HepG2 (cell line): ENCODE measurements around the gene MXRA7. TPM values are rescaled to one million over a fixed set of nuclear protein-coding genes. Genes with fewer than 3 reads are reported as not detected.

Source experiments
- ATAC-seq: fragments of 200-7000 bp; cut with Tn5 transposase; 3 replicates; pipeline ENCODE4 v1.9.1; 2020; ENCODE audit warnings: mild to moderate bottlenecking, moderate library complexity
- BruUV-seq: library from RNA; stranded (reverse); fragments of 400-500 nt; replicated peaks from 2 replicates; lab custom pipeline; 2021; lab: Mats Ljungman, UMichigan
- CTCF ChIA-PET: fragments of 300-600 bp; formaldehyde crosslinking; extraction: SDS; loops from one replicate; lab custom pipeline; 2021; ENCODE audit warnings: low total read pairs, inconsistent platforms, low intra/inter-chr PET ratio; lab: Yijun Ruan, JAX
- POLR2A ChIA-PET: fragments of 350-600 bp; sonication (Branson Sonifier 250); formaldehyde crosslinking; loops from one replicate; lab custom pipeline; 2020; ENCODE audit warnings: antibody characterized with exemption, inconsistent platforms; lab: Yijun Ruan, JAX
- DNase-seq: peaks from one replicate; pipeline ENCODE4 v3.0.0-alpha.2; 2015; ENCODE audit warnings: low spot score
- FAIRE-seq: peaks from 3 replicates; lab custom pipeline; 2011; peaks lifted over from hg19 to GRCh38; lab: Jason Lieb, UNC
- H2AFZ ChIP-seq: one replicate; pipeline ENCODE4 v1.6.1; 2011; ENCODE audit warnings: low read length, inconsistent platforms
- H3K27ac ChIP-seq: fragments of 300-600 bp; 3 replicates; pipeline ENCODE4 v1.8.0; 2011; ENCODE audit warnings: mixed run types, mild to moderate bottlenecking, mixed read lengths, low read length, inconsistent platforms; ENCODE audit not compliant: insufficient read depth; ENCODE audit errors: extremely low read length
- H3K27me3 ChIP-seq, 2 experiments: fragments of 200-600 bp in 1 of 2; 2 replicates in 1 of 2; 3 replicates in 1 of 2; pipeline versions ENCODE4 v1.6.0 to v1.8.0; 2011; ENCODE audit warnings: low read length in 2 of 2, mild to moderate bottlenecking in 2 of 2, moderate library complexity in 2 of 2, inconsistent platforms in 1 of 2; ENCODE audit not compliant: insufficient read depth in 2 of 2, control insufficient read depth in 1 of 2
- H3K36me3 ChIP-seq, 2 experiments: fragments of 200-600 bp in 1 of 2; replicated peaks in 1 of 2; 2 replicates in 1 of 2; 3 replicates in 1 of 2; pipeline versions ENCODE4 v1.5.1 to v1.8.0; 2011; ENCODE audit warnings: low read length in 2 of 2, inconsistent platforms in 1 of 2; ENCODE audit not compliant: insufficient read depth in 2 of 2, control insufficient read depth in 1 of 2
- H3K4me1 ChIP-seq: 2 replicates; pipeline ENCODE4 v1.5.1; 2012; ENCODE audit warnings: low read length, inconsistent platforms; ENCODE audit not compliant: insufficient read depth
- H3K4me2 ChIP-seq: 2 replicates; pipeline ENCODE4 v1.6.0; 2011; ENCODE audit warnings: low read depth, low read length, inconsistent platforms
- H3K4me3 ChIP-seq, 3 experiments: fragments of 200-600 bp in 1 of 3; sonication (generic), shearing (Covaris generic) in 1 of 3; replicated peaks in 1 of 3; 2 replicates each; pipeline ENCODE4 v1.5.1; 2011 to 2016; ENCODE audit warnings: low read length in 3 of 3, inconsistent platforms in 2 of 3, low read depth in 2 of 3, mild to moderate bottlenecking in 2 of 3, control low read depth in 1 of 3, mixed read lengths in 1 of 3; ENCODE audit not compliant: insufficient read depth in 1 of 3
- H3K79me2 ChIP-seq: one replicate; pipeline ENCODE4 v1.6.1; 2011; ENCODE audit warnings: low read length, inconsistent platforms; ENCODE audit not compliant: insufficient read depth
- H3K9ac ChIP-seq: 2 replicates; pipeline ENCODE4 v1.6.0; 2011; ENCODE audit warnings: mild to moderate bottlenecking, low read depth, low read length, inconsistent platforms; ENCODE audit not compliant: insufficient read depth
- H3K9me3 ChIP-seq: 2 replicates; pipeline ENCODE4 v1.5.1; 2012; ENCODE audit warnings: mild to moderate bottlenecking, low read length
- H4K20me1 ChIP-seq: 2 replicates; pipeline ENCODE4 v1.6.0; 2011; ENCODE audit warnings: inconsistent platforms, mild to moderate bottlenecking, low read length, moderate library complexity; ENCODE audit not compliant: insufficient read depth
- KDM2A ChIP-seq: sonication (generic); formaldehyde crosslinking; IDR thresholded peaks from 2 replicates; pipeline ENCODE4 v1.4.0; 2020; ENCODE audit warnings: low read depth, missing genetic modification reagents, borderline replicate concordance
- PAXIP1 ChIP-seq: sonication (generic); formaldehyde crosslinking; conservative IDR thresholded peaks from 2 replicates; pipeline ENCODE4 v1.4.0; 2020; ENCODE audit warnings: mild to moderate bottlenecking, missing genetic modification reagents, moderate library complexity
- SIN3B ChIP-seq: fragments of 150-350 bp; IDR thresholded peaks from 2 replicates; pipeline ENCODE4 v1.6.1; 2014; ENCODE audit warnings: low read length
- ZNF263 ChIP-seq: sonication (generic); formaldehyde crosslinking; IDR thresholded peaks from 2 replicates; pipeline ENCODE4 v1.4.0; 2020; ENCODE audit warnings: missing genetic modification reagents
- ZNF276 ChIP-seq: sonication (generic); formaldehyde crosslinking; IDR thresholded peaks from 2 replicates; pipeline ENCODE4 v1.4.0; 2020; ENCODE audit warnings: mild to moderate bottlenecking, low read depth, missing genetic modification reagents
- ZNF33B ChIP-seq: sonication (generic); formaldehyde crosslinking; IDR thresholded peaks from 2 replicates; pipeline ENCODE4 v1.5.1; 2020; ENCODE audit warnings: mild to moderate bottlenecking, missing genetic modification reagents
- ZNF652 ChIP-seq: IDR thresholded peaks from 2 replicates; pipeline ENCODE4 v1.6.1; 2016; ENCODE audit warnings: low read depth, borderline replicate concordance
- ZSCAN29 ChIP-seq: sonication (generic); formaldehyde crosslinking; conservative IDR thresholded peaks from 2 replicates; pipeline ENCODE4 v1.4.0; 2020; ENCODE audit warnings: mild to moderate bottlenecking, missing genetic modification reagents
- WGBS: methylation state at CpG from one replicate; pipeline ENCODE4 v1.1.6; 2017; ENCODE audit warnings: low lambda C conversion rate; 5-methylcytosine and 5-hydroxymethylcytosine counted together
- in situ Hi-C: cut with HindIII; loops from 2 replicates; pipeline ENCODE4 v1.10.0; 2017; ENCODE audit warnings: low pct_unique_long_range_greater_than_20kb; ENCODE audit not compliant: extremely low pct_ligation_motif_present
- intact Hi-C: fragments of 100-400 bp; cut with micrococcal nuclease; formaldehyde crosslinking; loops from one replicate; pipeline ENCODE4 v1.10.0; 2022; ENCODE audit not compliant: unreplicated experiment
- polyA plus RNA-seq, 8 experiments: library from polyadenylated mRNA; depleted of rRNA in 3 of 8; stranded (reverse) in 7 of 8; unstranded in 1 of 8; fragments of >200 nt; fragmentation: Illumina TruSeq in 4 of 8; extraction: Trizol in 4 of 8; gene quantifications; 2 replicates each; pipeline versions ENCODE4 v1.2.1 to v1.2.3, GENCODE V29; 2011 to 2016; ENCODE audit warnings: low read depth in 4 of 8, missing spikeins in 1 of 8, mixed read lengths in 1 of 8; ENCODE audit not compliant: insufficient read depth in 1 of 8
- total RNA-seq, 5 experiments: library from RNA; depleted of rRNA; stranded (reverse); fragments of >200 nt; fragmentation: Illumina TruSeq; extraction: Trizol; gene quantifications; 2 replicates each; pipeline ENCODE4 v1.2.3, GENCODE V29; 2016; ENCODE audit warnings: low read depth in 1 of 5

MXRA7 gene
- total and polyA plus RNA-seq, 2 of the 13 experiments (the other 11 are each of a cell fraction or from before 2014, with no cell fraction given) = 44.8 to 112 TPM

- ATAC-seq (no peak), DNase-seq (no peak), FAIRE-seq (no peak)
- no peaks in the 10 kb centered on the region for H4K20me1 ChIP-seq
- no peaks in the 10 kb centered on the region; a peak in 1 of 5 replicates for H3K27me3 ChIP-seq
- no peak overlapping the region for H2AFZ ChIP-seq
- ChIA-PET CTCF (no interaction called here), POLR2A (interaction anchor here (0.5 kb wide), 1 partner anchor 214 kb away, joined by 3 read pairs; no protein-coding TSS in a partner anchor)
- H3K27ac ChIP-seq = no peak overlapping the region
- in situ Hi-C loops = no loop called here
- intact Hi-C loops = no loop called here
- H3K4me1 ChIP-seq = peaks cover 38% of the 10 kb centered on the region
- H3K4me2 ChIP-seq = no peak overlapping the region; the same call in 1 of the 2 replicates
- TF ChIP-seq ZNF263 (CRISPR knock-in tag) (peak; percentile 91), PAXIP1 (CRISPR knock-in tag) (no peak)
- TF ChIP-seq, all 625 proteins: peak for 1
- WGBS = 64% methylated on average over 14 of the region's 14 CpGs
- Histone ChIP-seq H3K79me2 (no peaks in the 10 kb centered on the region), H3K9me3 (no peaks in the 10 kb centered on the region), H3K9ac (no peak overlapping the region), H3K36me3 (no peaks in the 10 kb centered on the region), H3K4me3 (no peak overlapping the region)
- BruUV-seq = no TSS peak
Observed at GRCh38 chr17:76667786-76668453, 42.8 kb downstream of the MXRA7 start.

GRCh38 chr17:76667491-76667755, 43.3 kb downstream of the MXRA7 start:
- H3K27me3 ChIP-seq = no peaks in the 10 kb centered on the region; a peak in 1 of 5 replicates
- peaks cover 33% of the 10 kb centered on the region for H3K4me1 ChIP-seq
- no peak for ATAC-seq
- H3K27ac ChIP-seq = no peak overlapping the region
- FAIRE-seq = no peak
- WGBS = 24% methylated on average over 2 of the region's 2 CpGs
- no peak overlapping the region for H2AFZ ChIP-seq
- intact Hi-C loops (no loop called here), in situ Hi-C loops (no loop called here)
- H3K4me2 ChIP-seq = peak overlapping the region; percentile 15; the same call in 1 of the 2 replicates
- H3K79me2 ChIP-seq = no peaks in the 10 kb centered on the region
- H3K36me3 ChIP-seq = no peaks in the 10 kb centered on the region
- no peak for DNase-seq
- CTCF ChIA-PET = no interaction called here
- no peaks in the 10 kb centered on the region for H4K20me1 ChIP-seq
- no peaks in the 10 kb centered on the region for H3K9me3 ChIP-seq
- no peak overlapping the region for H3K4me3 ChIP-seq
- BruUV-seq = no TSS peak
- POLR2A ChIA-PET = no interaction called here
- TF ChIP-seq ZNF652 = no peak
- no peak for TF ChIP-seq ZNF276 (CRISPR knock-in tag)
- no peak for TF ChIP-seq SIN3B
- TF ChIP-seq KDM2A (CRISPR knock-in tag) = no peak
- TF ChIP-seq ZSCAN29 (CRISPR knock-in tag) = no peak
- TF ChIP-seq ZNF33B (CRISPR knock-in tag) = no peak
- no peak overlapping the region for H3K9ac ChIP-seq
